Stimulated activated CD8-positive, alpha-beta memory T cell treated with anti-CD3 and anti-CD28 coated beads, Interleukin-4, amount 100 ng/mL, for 24 hours (primary cell): ENCODE measurements around the gene MAP2K5.

ENCODE experiments used
- DNase-seq: peaks from one replicate; pipeline ENCODE4 v3.0.0-alpha.2; 2020; ENCODE audit warnings: low read depth

MAP2K5 gene

GRCh38 chr15:67824976-67825880, 282.7 kb downstream of the MAP2K5 start, which contains the start of gene SKOR1:
SKOR1 (plus strand) TSS chr15:67825509; CDS start chr15:67825603, 94 bp downstream.
- no peak for DNase-seq

GRCh38 chr15:67825881-67826716, 283.6 kb downstream of the MAP2K5 start:
- DNase-seq, result no peak

DNA sequence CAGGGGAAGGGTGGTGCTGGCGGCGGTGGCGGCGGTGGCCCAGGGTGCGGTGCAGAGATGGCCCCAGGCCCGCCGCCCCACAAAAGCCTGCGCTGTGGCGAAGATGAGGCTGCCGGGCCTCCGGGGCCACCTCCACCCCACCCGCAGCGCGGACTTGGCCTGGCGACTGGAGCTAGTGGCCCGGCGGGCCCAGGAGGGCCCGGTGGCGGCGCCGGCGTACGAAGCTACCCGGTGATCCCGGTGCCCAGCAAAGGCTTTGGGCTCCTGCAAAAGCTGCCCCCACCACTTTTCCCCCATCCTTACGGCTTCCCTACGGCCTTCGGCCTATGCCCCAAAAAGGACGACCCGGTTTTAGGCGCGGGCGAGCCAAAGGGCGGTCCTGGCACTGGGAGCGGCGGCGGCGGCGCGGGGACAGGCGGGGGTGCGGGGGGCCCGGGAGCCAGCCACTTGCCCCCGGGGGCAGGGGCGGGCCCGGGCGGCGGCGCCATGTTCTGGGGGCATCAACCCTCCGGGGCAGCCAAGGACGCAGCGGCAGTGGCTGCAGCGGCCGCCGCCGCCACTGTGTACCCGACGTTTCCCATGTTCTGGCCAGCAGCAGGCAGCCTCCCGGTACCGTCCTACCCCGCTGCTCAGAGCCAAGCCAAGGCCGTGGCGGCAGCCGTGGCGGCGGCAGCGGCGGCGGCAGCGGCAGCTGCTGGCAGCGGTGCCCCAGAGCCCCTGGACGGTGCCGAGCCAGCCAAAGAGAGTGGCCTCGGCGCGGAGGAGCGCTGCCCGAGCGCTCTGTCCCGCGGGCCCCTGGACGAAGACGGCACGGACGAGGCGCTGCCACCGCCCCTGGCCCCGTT, 284.4 kb downstream of the MAP2K5 start:
- DNase-seq, result no peak

GRCh38 chr15:67827562-67828277, 285.2 kb downstream of the MAP2K5 start:
- no peak for DNase-seq

- DNase-seq, result no peak
Observed at GRCh38 chr15:67828278-67828968, 285.9 kb downstream of the MAP2K5 start.

- DNase-seq, result no peak
Observed at GRCh38 chr15:67828969-67829646, 286.6 kb downstream of the MAP2K5 start.

- DNase-seq, result no peak
Observed at GRCh38 chr15:67829647-67830504, 287.4 kb downstream of the MAP2K5 start.

- DNase-seq, result no peak
Observed at GRCh38 chr15:67831363-67831762, 288.9 kb downstream of the MAP2K5 start.

GRCh38 chr15:67832031-67832551, 289.6 kb downstream of the MAP2K5 start:
- DNase-seq, result no peak

DNA sequence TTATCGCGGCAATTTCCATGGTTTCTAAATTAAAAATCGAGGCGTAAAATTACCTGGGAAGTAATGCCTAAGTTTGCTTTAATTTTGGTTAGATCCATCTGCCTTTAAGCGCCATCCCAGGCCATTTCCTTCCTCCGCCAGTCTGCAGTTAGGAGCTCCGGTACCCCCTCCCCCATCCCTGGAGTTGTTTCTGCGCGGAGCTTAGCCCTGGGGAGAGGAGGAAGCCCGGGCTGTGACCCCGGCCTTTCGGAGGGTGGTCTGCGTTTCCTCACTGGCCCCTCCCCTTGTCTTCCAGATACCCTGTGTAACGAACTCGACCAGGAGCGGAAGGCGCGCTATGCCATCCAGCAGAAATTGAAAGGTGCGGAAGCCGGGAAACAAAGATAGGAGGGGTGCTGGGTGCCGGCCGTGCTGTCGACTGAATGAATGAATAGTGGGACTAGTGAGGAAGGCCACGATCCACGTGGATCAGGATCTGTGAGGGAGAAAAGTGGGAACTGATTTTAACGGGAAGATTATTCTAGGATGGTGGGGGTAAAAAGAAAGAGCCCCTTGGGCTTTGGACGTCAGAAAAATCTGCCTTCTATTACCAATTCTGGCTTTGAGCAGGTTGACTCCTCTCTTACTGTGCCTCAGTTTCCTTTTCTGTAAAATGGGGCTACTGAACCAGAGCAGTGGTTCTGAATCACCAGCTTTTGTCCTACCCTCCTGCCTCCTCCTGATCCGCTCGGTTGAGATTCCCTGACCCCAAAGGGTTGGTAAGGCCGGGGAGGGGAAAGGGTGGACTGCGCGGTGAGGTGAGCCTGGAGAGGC, 290.6 kb downstream of the MAP2K5 start:
- no peak for DNase-seq

GRCh38 chr15:67833710-67834511, 291.4 kb downstream of the MAP2K5 start:
- DNase-seq, result no peak

GRCh38 chr15:67834581-67835296, 292.2 kb downstream of the MAP2K5 start:
- DNase-seq, result no peak

DNA sequence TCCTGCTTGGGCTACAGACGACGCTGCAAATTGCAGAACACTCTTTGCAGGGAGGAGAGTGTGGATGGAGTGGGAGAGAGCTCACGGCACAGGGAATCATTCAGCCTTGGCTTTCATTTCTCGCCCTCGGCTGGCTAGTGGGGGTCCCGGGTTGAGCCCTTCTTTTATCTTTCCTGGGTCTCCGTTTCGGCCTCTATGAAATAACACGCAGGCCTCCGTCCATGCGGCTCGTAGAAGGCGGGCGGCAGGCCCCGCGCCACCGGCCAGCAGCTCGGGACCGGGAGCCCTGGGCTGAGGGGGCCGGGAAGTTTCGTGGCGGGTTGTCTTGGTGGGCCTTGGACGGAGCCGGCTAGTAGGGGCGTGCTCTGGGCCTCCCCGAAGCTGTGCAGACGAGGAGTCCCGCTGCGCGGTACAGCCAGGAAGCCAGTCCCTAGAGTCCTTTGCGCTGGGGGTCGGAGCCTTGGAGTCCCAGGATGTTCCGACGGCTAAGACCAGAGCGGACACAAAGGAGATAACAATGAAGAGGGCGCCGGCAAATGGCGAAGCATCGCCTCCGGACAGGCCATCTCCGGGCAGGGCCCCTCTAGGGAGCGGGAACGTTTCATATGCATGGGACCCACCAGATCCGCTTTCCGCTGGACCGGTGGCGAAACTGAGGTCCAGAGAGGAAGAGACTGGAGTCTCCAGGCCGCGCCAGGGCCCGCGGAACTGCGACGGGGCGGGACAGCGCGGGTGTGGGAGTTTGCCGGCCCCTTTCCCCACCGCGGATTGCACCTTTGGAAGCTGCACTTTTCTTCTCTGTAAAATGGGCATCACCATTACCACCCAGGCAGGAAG, 293.0 kb downstream of the MAP2K5 start:
- DNase-seq, result no peak

DNA sequence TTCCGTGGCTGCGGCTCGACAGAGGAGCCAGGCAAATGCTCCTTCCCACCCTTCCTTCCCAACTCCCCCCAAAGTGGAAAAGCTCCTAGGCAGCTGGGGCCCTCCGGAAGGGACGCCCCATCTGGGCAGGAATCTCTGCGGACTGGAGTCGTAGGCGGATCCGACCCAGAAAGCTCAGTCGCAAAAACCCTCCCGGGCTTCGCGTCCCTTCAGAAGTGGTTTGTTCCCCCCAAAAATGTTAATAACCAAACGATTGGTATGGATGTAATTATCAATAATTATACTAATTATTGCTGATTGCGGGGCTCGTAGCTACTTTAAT, 293.6 kb downstream of the MAP2K5 start:
- no peak for DNase-seq

- no peak for DNase-seq
Observed at GRCh38 chr15:67836477-67836876, 294.0 kb downstream of the MAP2K5 start.

- DNase-seq, result no peak
Observed at GRCh38 chr15:67836955-67837354, 294.5 kb downstream of the MAP2K5 start.
